Measurements from ENCODE around the gene UBP1. TPM values are rescaled to one million over a fixed set of nuclear protein-coding genes. Genes with fewer than 3 reads are reported as not detected.
A peak's percentile ranks its signal among the peaks of the same experiment; 100 is the strongest.
"Not testable (repeated sequence)": the region's sequence is repeated elsewhere in the genome, so short reads cannot be mapped to it uniquely, and the experiment has no call there.

UBP1 gene
- total RNA-seq, 1 experiment from 2014 or later = 20.8 TPM

DNA sequence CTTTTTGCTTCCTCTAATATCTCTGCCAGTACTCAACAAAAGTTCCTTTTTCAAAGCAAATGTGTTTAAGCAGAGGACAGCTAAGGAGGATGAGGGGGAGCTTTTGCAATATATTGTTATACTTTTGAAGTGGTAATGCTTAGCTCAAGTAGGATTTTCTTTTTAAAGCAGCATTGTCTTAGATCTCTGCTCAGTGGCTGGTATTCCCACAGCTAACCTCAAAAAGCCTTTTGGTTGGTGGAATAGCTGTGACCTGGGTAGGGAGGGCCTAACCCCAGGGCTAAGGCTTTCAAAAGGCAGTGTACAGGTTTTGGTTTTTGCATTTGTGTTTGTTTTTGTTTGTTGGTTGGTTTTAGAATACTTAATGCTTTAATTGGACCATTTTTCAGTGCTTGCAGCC lies 76.1 kb downstream of the UBP1 start:
- H3K36me3 ChIP-seq = peaks cover 15% of the 10 kb centered on the region

DNA sequence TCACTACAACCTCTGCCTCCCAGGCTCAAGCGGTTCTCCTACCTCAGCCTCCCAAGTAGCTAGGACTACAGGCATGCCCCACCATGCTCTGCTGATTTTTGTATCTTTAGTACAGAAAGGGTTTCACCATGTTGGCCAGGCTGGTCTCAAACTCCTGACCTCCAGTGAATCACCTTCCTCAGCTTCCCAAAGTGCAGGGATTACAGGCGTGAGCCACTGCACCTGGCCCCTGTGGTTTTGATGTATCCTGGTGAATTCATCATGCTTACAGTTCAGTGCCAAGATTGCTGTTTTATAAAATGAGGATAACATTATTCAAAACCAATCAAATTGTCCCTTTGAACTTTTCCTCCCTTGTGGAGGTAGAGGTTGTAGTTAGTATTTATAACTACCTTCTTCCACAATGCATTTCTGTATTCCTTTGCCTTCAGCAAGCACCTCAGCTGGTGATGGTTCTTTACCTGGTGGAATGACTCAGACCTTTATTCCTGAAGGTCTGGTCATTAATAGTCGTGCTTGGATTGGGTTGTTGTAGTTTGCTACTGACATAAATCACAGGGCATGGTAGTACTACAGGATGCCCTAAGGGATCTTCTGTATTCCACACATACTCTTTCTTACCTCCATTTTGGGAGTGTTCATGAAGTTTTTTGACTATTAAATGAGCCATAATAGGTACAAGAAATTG lies 76.9 kb downstream of the UBP1 start:
- no peak for DNase-seq (ENCODE audit: low read depth in 1 of 2, low spot score in 2 of 2)
- no peak overlapping the region for H3K4me3 ChIP-seq
- no peaks in the 10 kb centered on the region for H3K9me3 ChIP-seq (replicated peaks)
- peaks cover 30% of the 10 kb centered on the region for H3K4me1 ChIP-seq (replicated peaks)
- no peak overlapping the region for H3K27ac ChIP-seq
- no peaks in the 10 kb centered on the region for H3K27me3 ChIP-seq (replicated peaks)
- peaks cover 15% of the 10 kb centered on the region for H3K36me3 ChIP-seq

More for the DNA sequence above, 76.1 kb downstream of the UBP1 start:
- Histone ChIP-seq H3K4me3 (no peak overlapping the region), H3K27ac (no peak overlapping the region), H3K9me3 (replicated peaks) (no peaks in the 10 kb centered on the region), H3K27me3 (replicated peaks) (no peaks in the 10 kb centered on the region), H3K4me1 (replicated peaks) (peaks cover 28% of the 10 kb centered on the region)
- DNase-seq (ENCODE audit: low read depth in 1 of 2, low spot score in 2 of 2) = no peak

DNA sequence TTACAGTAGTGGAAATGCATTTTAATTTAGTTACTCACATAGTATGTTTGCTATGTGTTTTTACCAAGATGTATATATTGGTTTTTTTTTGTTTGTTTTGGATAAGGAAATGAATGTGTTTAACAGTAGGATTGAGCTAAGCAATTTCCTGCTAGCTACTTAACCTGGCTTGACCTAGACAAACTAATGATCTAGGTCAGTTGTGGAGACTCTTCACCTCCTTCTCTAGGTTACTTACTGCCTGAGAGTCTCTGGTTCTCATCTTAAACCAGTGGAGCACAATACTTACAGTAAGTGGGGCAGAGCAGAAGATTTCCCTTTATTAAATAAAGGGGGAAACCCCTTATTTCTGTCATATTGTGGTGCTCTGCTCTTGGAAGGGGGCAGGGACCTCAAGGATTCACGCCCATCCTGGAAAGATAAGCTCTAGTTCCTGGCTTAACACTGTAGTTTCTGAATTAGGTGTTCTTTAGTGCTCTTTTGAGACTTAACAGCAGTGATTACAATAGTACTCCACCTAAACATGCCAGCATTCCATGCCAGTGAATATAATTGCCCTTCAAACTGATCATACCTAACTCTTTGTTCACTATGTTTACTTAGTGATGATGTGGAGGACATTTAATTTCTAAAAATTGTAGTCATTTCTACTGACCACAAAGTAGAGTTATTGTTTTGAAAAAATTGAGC lies 79.9 kb downstream of the UBP1 start:
- Histone ChIP-seq H3K4me3 (no peak overlapping the region), H3K36me3 (peaks cover 9% of the 10 kb centered on the region), H3K9me3 (replicated peaks) (no peaks in the 10 kb centered on the region), H3K4me1 (replicated peaks) (peaks cover 37% of the 10 kb centered on the region), H3K27me3 (replicated peaks) (no peaks in the 10 kb centered on the region), H3K27ac (peak overlapping the region; percentile 89)
- peak in 1 of 2 experiments; percentile 71 for DNase-seq (ENCODE audit: low read depth in 1 of 2, low spot score in 2 of 2)

DNA sequence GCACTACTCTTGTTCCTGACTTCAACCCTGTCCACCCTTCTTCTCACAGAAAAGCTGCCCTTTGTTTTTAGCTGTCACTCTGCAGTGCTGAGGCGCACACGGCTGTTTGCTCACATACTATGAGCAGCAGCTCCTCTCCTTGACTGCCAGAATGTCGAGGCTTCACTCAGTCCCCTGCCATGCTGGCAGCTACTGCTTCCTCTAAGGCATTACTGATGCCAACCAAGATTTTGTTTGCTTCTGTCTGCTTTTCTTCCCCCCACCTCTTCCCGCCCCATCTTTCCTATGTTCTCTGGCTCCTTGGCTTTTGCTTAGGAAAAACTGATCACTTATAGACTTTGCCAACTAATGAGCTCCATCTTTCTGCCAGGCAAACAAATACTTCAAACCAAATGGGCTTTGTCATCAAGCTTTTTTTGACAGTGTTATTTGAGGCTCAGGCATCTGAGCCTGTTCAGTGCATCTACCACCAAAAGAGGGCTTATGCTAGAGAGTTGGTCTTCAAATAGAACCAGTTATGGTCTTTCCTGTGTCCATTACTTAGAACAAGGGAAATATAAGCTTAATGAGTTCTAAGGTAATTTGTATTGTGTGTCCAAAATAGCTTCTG lies 81.9 kb downstream of the UBP1 start:
- no peaks in the 10 kb centered on the region for H3K9me3 ChIP-seq (replicated peaks)
- peaks cover 7% of the 10 kb centered on the region for H3K36me3 ChIP-seq
- H3K27ac ChIP-seq = no peak overlapping the region
- no peak for DNase-seq (ENCODE audit: low read depth in 1 of 2, low spot score in 2 of 2)
- H3K27me3 ChIP-seq (replicated peaks) = no peaks in the 10 kb centered on the region
- no peak overlapping the region for H3K4me3 ChIP-seq
- peaks cover 27% of the 10 kb centered on the region for H3K4me1 ChIP-seq (replicated peaks)

DNA sequence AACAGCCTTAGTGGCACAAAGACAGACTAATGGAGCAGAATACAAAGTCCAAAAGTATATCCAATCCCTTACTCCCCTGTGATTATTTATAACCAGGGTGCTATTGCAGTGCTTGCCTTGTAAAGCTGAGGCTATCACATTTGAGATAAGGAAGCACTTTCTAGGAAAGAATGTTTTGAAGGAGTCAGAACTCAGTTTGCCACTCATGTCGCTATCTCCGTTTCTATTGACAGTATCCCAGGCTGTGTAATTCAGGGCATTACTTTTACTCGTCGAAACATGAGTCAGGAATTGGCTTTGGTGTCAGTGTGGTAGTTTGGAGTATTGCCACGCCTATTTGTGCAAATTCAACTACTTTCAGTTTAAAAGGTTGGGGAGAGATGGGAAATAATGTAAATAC lies 84.6 kb downstream of the UBP1 start:
- Histone ChIP-seq H3K4me3 (no peak overlapping the region), H3K27ac (no peak overlapping the region), H3K9me3 (replicated peaks) (no peaks in the 10 kb centered on the region), H3K36me3 (no peaks in the 10 kb centered on the region), H3K4me1 (replicated peaks) (peaks cover 18% of the 10 kb centered on the region), H3K27me3 (replicated peaks) (no peaks in the 10 kb centered on the region)
- DNase-seq (ENCODE audit: low read depth in 1 of 2, low spot score in 2 of 2) = no peak

DNA sequence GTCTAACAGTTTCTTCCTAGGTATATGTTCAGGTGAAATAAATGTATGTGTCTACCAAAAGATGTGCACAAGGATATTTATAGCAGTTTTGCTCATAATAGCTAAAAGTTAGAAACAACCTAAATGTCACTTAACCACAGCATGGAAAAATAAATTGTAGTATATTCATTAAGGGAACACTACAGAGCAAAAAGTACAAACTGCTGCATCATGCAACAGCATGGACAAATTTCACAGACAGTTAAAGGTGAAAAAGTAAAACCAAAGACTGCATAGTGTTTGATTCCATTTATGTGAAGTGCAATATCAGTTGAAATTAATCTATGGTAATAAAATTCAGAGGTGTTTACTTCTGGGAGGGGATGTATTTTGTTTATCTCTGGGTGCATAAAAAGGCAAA lies 100.4 kb downstream of the UBP1 start:
- no peaks in the 10 kb centered on the region for H3K9me3 ChIP-seq (replicated peaks)
- no peak overlapping the region for H3K4me3 ChIP-seq
- H3K36me3 ChIP-seq = no peaks in the 10 kb centered on the region
- no peak overlapping the region for H3K27ac ChIP-seq
- no peaks in the 10 kb centered on the region for H3K4me1 ChIP-seq (replicated peaks)
- H3K27me3 ChIP-seq (replicated peaks) = no peaks in the 10 kb centered on the region
- no peak for DNase-seq (ENCODE audit: low read depth in 1 of 2, low spot score in 2 of 2)

DNA sequence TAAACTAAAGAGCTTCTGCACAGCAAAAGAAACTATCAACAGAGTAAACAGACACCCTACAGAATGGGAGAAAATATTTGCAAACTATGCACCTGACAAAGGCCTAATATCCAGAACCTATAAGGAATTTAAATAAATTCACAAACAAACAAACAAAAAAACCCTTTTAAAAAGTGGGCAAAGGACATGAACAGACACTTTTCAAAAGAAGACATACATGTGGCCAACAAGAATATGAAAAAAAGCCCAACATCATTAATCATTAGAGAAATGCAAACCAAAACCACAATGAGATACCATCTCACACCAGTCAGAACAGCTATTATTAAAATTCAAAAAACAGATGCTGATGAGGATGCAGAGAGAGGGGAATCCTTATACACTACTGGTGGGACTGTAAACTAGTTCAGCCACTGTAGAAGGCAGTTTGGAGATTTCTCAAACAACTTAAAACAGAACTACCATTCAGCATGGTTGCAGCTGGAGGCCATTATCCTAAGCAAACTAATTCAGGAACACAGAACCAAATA lies 101.2 kb downstream of the UBP1 start:
- H3K9me3 ChIP-seq (replicated peaks); DNase-seq (ENCODE audit: low read depth in 1 of 2, low spot score in 2 of 2); H3K4me3 ChIP-seq; H3K27me3 ChIP-seq (replicated peaks); H3K27ac ChIP-seq; H3K4me1 ChIP-seq (replicated peaks); H3K36me3 ChIP-seq: not testable (repeated sequence)

Other genes with a start within 250 kb of the UBP1 start
- gene SUSD5, start 221.6 kb downstream of the UBP1 start, total RNA-seq (2014; rRNA removed; shearing (Covaris generic)) = 8.3 and 14.1 TPM in 2 replicates
- 11.2 and 16.4 TPM in 2 replicates for gene FBXL2, start 163.0 kb downstream of the UBP1 start, total RNA-seq (2014; rRNA removed; shearing (Covaris generic))